Endodermal cell (in vitro differentiated cells): ENCODE measurements around the gene LEMD3. TPM values are rescaled to one million over a fixed set of nuclear protein-coding genes. Genes with fewer than 3 reads are reported as not detected.

ENCODE experiments used
- DNase-seq: peaks from one replicate; pipeline ENCODE4 v3.0.0-alpha.2; 2017
- H3K27ac ChIP-seq: 2 replicates; pipeline ENCODE4 v1.5.1; 2013; ENCODE audit warnings: mild to moderate bottlenecking, low read depth, low read length, moderate library complexity
- H3K27me3 ChIP-seq: 2 replicates; pipeline ENCODE4 v1.6.1; 2013; ENCODE audit warnings: mild to moderate bottlenecking, low read length, moderate library complexity; ENCODE audit not compliant: insufficient read depth, control insufficient read depth, poor library complexity, severe bottlenecking
- H3K36me3 ChIP-seq: 2 replicates; pipeline ENCODE4 v1.7.0; 2013; ENCODE audit warnings: mild to moderate bottlenecking, low read length, moderate library complexity; ENCODE audit not compliant: control insufficient read depth, insufficient read depth
- H3K4me1 ChIP-seq: one replicate; pipeline ENCODE4 v1.7.0; 2013; ENCODE audit warnings: low read length; ENCODE audit not compliant: control insufficient read depth, insufficient read depth
- H3K4me3 ChIP-seq: 2 replicates; pipeline ENCODE4 v1.5.1; 2013; ENCODE audit warnings: mild to moderate bottlenecking, low read length, moderate library complexity
- H3K9ac ChIP-seq: 2 replicates; pipeline ENCODE4 v1.6.1; 2013; ENCODE audit warnings: mild to moderate bottlenecking, low read length, moderate library complexity; ENCODE audit not compliant: poor library complexity, severe bottlenecking; ENCODE audit errors: extremely low read depth
- H3K9me3 ChIP-seq: 2 replicates; pipeline ENCODE4 v1.6.1; 2013; ENCODE audit warnings: mild to moderate bottlenecking, low read length, moderate library complexity; ENCODE audit not compliant: control insufficient read depth
- H3K27ac Mint-ChIP-seq: 2 replicates; pipeline ENCODE4 v1.8.0; 2020; ENCODE audit warnings: mixed read lengths
- H3K27me3 Mint-ChIP-seq: 2 replicates; pipeline ENCODE4 v1.8.0; 2021; ENCODE audit warnings: mild to moderate bottlenecking, mixed read lengths; ENCODE audit not compliant: insufficient read depth
- H3K36me3 Mint-ChIP-seq: 2 replicates; pipeline ENCODE4 v1.8.0; 2020; ENCODE audit warnings: low read depth, mixed read lengths
- H3K4me1 Mint-ChIP-seq: 2 replicates; pipeline ENCODE4 v1.8.0; 2020; ENCODE audit warnings: mixed read lengths
- H3K4me3 Mint-ChIP-seq: 2 replicates; pipeline ENCODE4 v1.8.0; 2020; ENCODE audit warnings: mild to moderate bottlenecking, moderate library complexity, mixed read lengths
- H3K9me3 Mint-ChIP-seq: 2 replicates; pipeline ENCODE4 v1.8.0; 2020; ENCODE audit warnings: mild to moderate bottlenecking, mixed read lengths
- WGBS, 2 experiments: methylation state at CpG; one replicate each; pipeline versions ENCODE4 v1.1.5 to v1.1.7; 2013; ENCODE audit warnings: missing lambda C conversion rate in 2 of 2, mixed read lengths in 1 of 2; ENCODE audit not compliant: insufficient coverage in 1 of 2, insufficient read length in 1 of 2; 5-methylcytosine and 5-hydroxymethylcytosine counted together
- total RNA-seq, 2 donors: library from RNA; stranded (reverse); fragmentation: NEBNext Ultra II Directional in 1 of 2; extraction: Animal tissue kit (Norgen Biotek cat#: 25700) in 1 of 2; gene quantifications; 2 replicates in 1 of 2; 3 replicates in 1 of 2; pipeline ENCODE4 v1.2.1, GENCODE V29; 2021
- TF ChIP-seq, protein P1 (sequence below): fragments of 200-600 bp; sonication (generic); conservative IDR thresholded peaks from 2 replicates; pipeline ENCODE4 v1.5.0; 2021; ENCODE audit warnings: antibody characterized with exemption, mild to moderate bottlenecking

The LEMD3 gene
- total RNA-seq, 2 donors from 2014 or later: 35.8 to 37.3 TPM

- Mint-ChIP-seq H3K27ac (peak overlapping the region; percentile 18), H3K4me3 (no peak overlapping the region), H3K27me3 (no peaks in the 10 kb centered on the region), H3K36me3 (peaks cover 21% of the 10 kb centered on the region), H3K9me3 (peaks cover 4% of the 10 kb centered on the region), H3K4me1 (peaks cover 31% of the 10 kb centered on the region)
- Histone ChIP-seq H3K4me3 (no peak overlapping the region), H3K36me3 (peaks cover 16% of the 10 kb centered on the region), H3K27me3 (no peaks in the 10 kb centered on the region), H3K27ac (no peak overlapping the region), H3K9ac (no peak overlapping the region), H3K9me3 (peaks cover 5% of the 10 kb centered on the region), H3K4me1 (no peaks in the 10 kb centered on the region)
- DNase-seq: no peak
- whole genome bisulfite sequencing, 2 experiments: 80 to 97% methylated on average over 1 to 3 of the region's 3 CpGs
- TF ChIP-seq, protein P1, sequence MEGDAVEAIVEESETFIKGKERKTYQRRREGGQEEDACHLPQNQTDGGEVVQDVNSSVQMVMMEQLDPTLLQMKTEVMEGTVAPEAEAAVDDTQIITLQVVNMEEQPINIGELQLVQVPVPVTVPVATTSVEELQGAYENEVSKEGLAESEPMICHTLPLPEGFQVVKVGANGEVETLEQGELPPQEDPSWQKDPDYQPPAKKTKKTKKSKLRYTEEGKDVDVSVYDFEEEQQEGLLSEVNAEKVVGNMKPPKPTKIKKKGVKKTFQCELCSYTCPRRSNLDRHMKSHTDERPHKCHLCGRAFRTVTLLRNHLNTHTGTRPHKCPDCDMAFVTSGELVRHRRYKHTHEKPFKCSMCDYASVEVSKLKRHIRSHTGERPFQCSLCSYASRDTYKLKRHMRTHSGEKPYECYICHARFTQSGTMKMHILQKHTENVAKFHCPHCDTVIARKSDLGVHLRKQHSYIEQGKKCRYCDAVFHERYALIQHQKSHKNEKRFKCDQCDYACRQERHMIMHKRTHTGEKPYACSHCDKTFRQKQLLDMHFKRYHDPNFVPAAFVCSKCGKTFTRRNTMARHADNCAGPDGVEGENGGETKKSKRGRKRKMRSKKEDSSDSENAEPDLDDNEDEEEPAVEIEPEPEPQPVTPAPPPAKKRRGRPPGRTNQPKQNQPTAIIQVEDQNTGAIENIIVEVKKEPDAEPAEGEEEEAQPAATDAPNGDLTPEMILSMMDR: no peak
Observed at GRCh38 chr12:65208964-65209654, 39.7 kb downstream of the LEMD3 start.

- TF ChIP-seq, protein P1: no peak
- 100% methylated on average over 1 of the region's 2 CpGs; no CpG with 5 or more reads in 1 of the 2 experiments for WGBS, 2 experiments
- Mint-ChIP-seq H3K9me3 (peaks cover 4% of the 10 kb centered on the region), H3K36me3 (peaks cover 21% of the 10 kb centered on the region), H3K4me1 (peaks cover 27% of the 10 kb centered on the region), H3K27ac (peak overlapping the region; percentile 18), H3K27me3 (no peaks in the 10 kb centered on the region), H3K4me3 (no peak overlapping the region)
- H3K9ac ChIP-seq: no peak overlapping the region
- no peak for DNase-seq
- H3K36me3 ChIP-seq: peaks cover 17% of the 10 kb centered on the region
- H3K9me3 ChIP-seq: peaks cover 5% of the 10 kb centered on the region
- H3K4me3 ChIP-seq: no peak overlapping the region
- no peaks in the 10 kb centered on the region for H3K4me1 ChIP-seq
- H3K27me3 ChIP-seq: no peaks in the 10 kb centered on the region
- H3K27ac ChIP-seq: no peak overlapping the region
Observed at GRCh38 chr12:65209655-65210043, 40.3 kb downstream of the LEMD3 start.

DNA sequence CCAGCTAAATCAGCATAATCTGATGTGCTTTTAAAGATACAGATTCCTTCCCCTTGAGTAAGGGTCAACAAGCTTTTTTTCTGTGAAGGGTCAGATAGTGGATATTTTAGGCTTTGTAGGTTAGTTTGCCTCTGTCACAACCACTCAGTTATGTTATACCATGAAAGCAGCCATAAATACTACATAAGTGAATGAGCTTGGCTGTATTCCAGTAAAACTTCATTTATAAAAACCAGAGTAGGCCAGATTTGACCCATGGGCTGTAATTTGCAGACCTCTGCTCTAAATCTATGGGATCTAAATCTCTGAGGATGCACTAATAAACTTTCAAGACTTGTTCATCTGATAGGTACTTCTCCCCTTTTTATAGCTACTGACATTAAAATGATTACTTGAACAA lies 47.7 kb downstream of the LEMD3 start:
- no peaks in the 10 kb centered on the region for H3K27me3 Mint-ChIP-seq
- peaks cover 4% of the 10 kb centered on the region for H3K4me1 Mint-ChIP-seq
- H3K27ac Mint-ChIP-seq: no peak overlapping the region
- no peak overlapping the region for H3K4me3 Mint-ChIP-seq
- peaks cover 58% of the 10 kb centered on the region for H3K36me3 Mint-ChIP-seq
- no peak overlapping the region for H3K27ac ChIP-seq
- H3K9ac ChIP-seq: no peak overlapping the region
- H3K36me3 ChIP-seq: peaks cover 49% of the 10 kb centered on the region
- DNase-seq: no peak
- no peaks in the 10 kb centered on the region for H3K27me3 ChIP-seq
- H3K4me1 ChIP-seq: peaks cover 6% of the 10 kb centered on the region
- peaks cover 26% of the 10 kb centered on the region for H3K9me3 Mint-ChIP-seq
- H3K4me3 ChIP-seq: peak overlapping the region; percentile 19
- peaks cover 32% of the 10 kb centered on the region for H3K9me3 ChIP-seq
- TF ChIP-seq, protein P1: no peak
